Measurements from ENCODE around the gene RARA.

GRCh38 chr17:40361063-40361924 lies 52.3 kb downstream of the RARA start:
- TF ChIP-seq CTCF (IDR thresholded peaks at IDR 0.05; ENCODE audit: poor library complexity, severe bottlenecking) (no peak), EZH2 (IDR thresholded peaks at IDR 0.05; ENCODE audit: borderline replicate concordance, insufficient read depth, low read length, poor library complexity, severe bottlenecking) (no peak), REST (IDR thresholded peaks at IDR 0.05; ENCODE audit: borderline replicate concordance) (no peak), SMC3 (conservative IDR thresholded peaks at IDR 0.05; ENCODE audit: poor library complexity) (no peak), POLR2AphosphoS5 (IDR thresholded peaks at IDR 0.05) (no peak), TAF1 (IDR thresholded peaks at IDR 0.05; ENCODE audit: low read depth) (no peak)
